DND-41 (cell line): ENCODE data around the gene TMED1.
A peak's percentile ranks its signal among the peaks of the same experiment; 100 is the strongest.

Source experiments
- ATAC-seq: fragments of 200-7000 bp; cut with Tn5 transposase; 3 replicates; pipeline ENCODE4 v1.9.1; 2021; ENCODE audit warnings: low read depth; ENCODE audit not compliant: insufficient read depth
- DNase-seq: peaks from one replicate; pipeline ENCODE4 v3.0.0-alpha.2; 2020
- H2AFZ ChIP-seq: 2 replicates; pipeline ENCODE4 v1.6.0; 2012; ENCODE audit warnings: low read depth, low read length
- H3K27ac ChIP-seq: 2 replicates; pipeline ENCODE4 v1.5.1; 2012; ENCODE audit warnings: low read length, inconsistent platforms
- H3K27me3 ChIP-seq: fragments of 200-600 bp; sonication (generic); 2 replicates; pipeline ENCODE4 v1.6.0; 2012; ENCODE audit warnings: low read length, mild to moderate bottlenecking, inconsistent platforms; ENCODE audit not compliant: insufficient read depth, poor library complexity
- H3K36me3 ChIP-seq: 2 replicates; pipeline ENCODE4 v1.5.1; 2012; ENCODE audit warnings: low read length, inconsistent platforms; ENCODE audit not compliant: insufficient read depth
- H3K4me1 ChIP-seq: 2 replicates; pipeline ENCODE4 v1.5.1; 2012; ENCODE audit warnings: mild to moderate bottlenecking, low read length; ENCODE audit not compliant: insufficient read depth
- H3K4me2 ChIP-seq: 2 replicates; pipeline ENCODE4 v1.6.0; 2012; ENCODE audit warnings: mild to moderate bottlenecking, moderate library complexity, low read length, inconsistent platforms; ENCODE audit not compliant: insufficient read depth
- H3K4me3 ChIP-seq, 2 experiments: fragments of 200-600 bp in 1 of 2; shearing (Covaris generic) in 1 of 2; 2 replicates each; pipeline ENCODE4 v1.5.1; 2012 to 2016; ENCODE audit warnings: inconsistent platforms in 2 of 2, low read length in 2 of 2, mild to moderate bottlenecking in 2 of 2, low read depth in 1 of 2, moderate library complexity in 1 of 2
- H3K79me2 ChIP-seq: 2 replicates; pipeline ENCODE4 v1.6.0; 2012; ENCODE audit warnings: low read length, inconsistent platforms; ENCODE audit not compliant: insufficient read depth
- H3K9ac ChIP-seq: 2 replicates; pipeline ENCODE4 v1.6.0; 2012; ENCODE audit warnings: low read depth, mild to moderate bottlenecking, inconsistent platforms, low read length, moderate library complexity
- H3K9me3 ChIP-seq: 2 replicates; pipeline ENCODE4 v1.5.1; 2012; ENCODE audit warnings: low read length, moderate library complexity, mild to moderate bottlenecking, inconsistent platforms; ENCODE audit not compliant: insufficient read depth, severe bottlenecking
- H4K20me1 ChIP-seq: 2 replicates; pipeline ENCODE4 v1.6.0; 2012; ENCODE audit warnings: low read length; ENCODE audit not compliant: insufficient read depth
- CTCF ChIP-seq: IDR thresholded peaks from 2 replicates; pipeline ENCODE4 v1.5.1; 2012; ENCODE audit warnings: borderline replicate concordance, low read length, moderate library complexity, mild to moderate bottlenecking; ENCODE audit not compliant: poor library complexity, severe bottlenecking; ENCODE audit errors: extremely low read depth
- EZH2 ChIP-seq: IDR thresholded peaks from 3 replicates; pipeline ENCODE4 v1.6.1; 2012; ENCODE audit warnings: borderline replicate concordance, low read depth, mild to moderate bottlenecking, moderate library complexity, low read length, inconsistent platforms; ENCODE audit not compliant: severe bottlenecking

Gene TMED1

GRCh38 chr19:10876459-10877240, 40.6 kb upstream of the TMED1 start:
- Histone ChIP-seq H2AFZ (no peak overlapping the region), H3K9me3 (no peaks in the 10 kb centered on the region), H3K79me2 (peaks cover 96% of the 10 kb centered on the region), H3K4me2 (peak overlapping the region; percentile 7; the same call in 1 of the 2 replicates), H3K27ac (no peak overlapping the region; the same call in 1 of the 2 replicates), H4K20me1 (peaks cover 48% of the 10 kb centered on the region), H3K9ac (no peak overlapping the region), H3K4me3 (no peak overlapping the region), H3K27me3 (no peaks in the 10 kb centered on the region), H3K36me3 (peaks cover 19% of the 10 kb centered on the region), H3K4me1 (peaks cover 25% of the 10 kb centered on the region)
- DNase-seq (no peak), ATAC-seq (no peak)
- TF ChIP-seq EZH2 (no peak), CTCF (no peak)

- no peak overlapping the region for H3K9ac ChIP-seq
- H3K9me3 ChIP-seq = no peaks in the 10 kb centered on the region
- H3K4me1 ChIP-seq = peaks cover 30% of the 10 kb centered on the region
- no peak overlapping the region for H3K4me3 ChIP-seq
- ATAC-seq = no peak
- no peak overlapping the region for H3K27ac ChIP-seq
- no peaks in the 10 kb centered on the region for H3K27me3 ChIP-seq
- DNase-seq = no peak
- TF ChIP-seq EZH2 (no peak), CTCF (no peak)
- H3K36me3 ChIP-seq = peaks cover 5% of the 10 kb centered on the region
- H3K79me2 ChIP-seq = peaks cover 70% of the 10 kb centered on the region
- H3K4me2 ChIP-seq = 0 out of 2 replicates have a peak overlapping the region, but pooled peaks have one; percentile 3
- H2AFZ ChIP-seq = no peak overlapping the region
- peaks cover 29% of the 10 kb centered on the region for H4K20me1 ChIP-seq
These were observed 38.0 kb upstream of the TMED1 start for GRCh38 chr19:10874024-10874423.

- no peak for DNase-seq
- Histone ChIP-seq H3K4me1 (peaks cover 27% of the 10 kb centered on the region), H3K36me3 (peaks cover 5% of the 10 kb centered on the region), H3K4me3 (peak overlapping the region; percentile 96 to 98; a peak in 3 of 4 replicates), H3K9me3 (no peaks in the 10 kb centered on the region), H2AFZ (peak overlapping the region; percentile 80), H3K27ac (peak overlapping the region; percentile 77), H3K27me3 (no peaks in the 10 kb centered on the region), H3K79me2 (peaks cover 56% of the 10 kb centered on the region), H3K4me2 (peak overlapping the region; percentile 97), H3K9ac (peak overlapping the region; percentile 94), H4K20me1 (peaks cover 27% of the 10 kb centered on the region)
- no peak for ATAC-seq
- TF ChIP-seq CTCF (no peak), EZH2 (no peak)
These were observed 36.6 kb upstream of the TMED1 start for GRCh38 chr19:10872546-10873107.
